CD4-positive, alpha-beta memory T cell (primary cell): Measurements from ENCODE around the gene PRKD1. TPM values are rescaled to one million over a fixed set of nuclear protein-coding genes. Genes with fewer than 3 reads are reported as not detected.

Experiments used
- CTCF ChIA-PET: fragments of 350-600 bp; sonication (Branson Sonifier 250); formaldehyde crosslinking; loops from one replicate; lab custom pipeline; 2021; ENCODE audit warnings: inconsistent platforms; ENCODE audit not compliant: partially characterized antibody; lab: Charles Lee
- POLR2A ChIA-PET: fragments of 350-600 bp; sonication (Branson Sonifier 250); formaldehyde crosslinking; loops from one replicate; lab custom pipeline; 2021; ENCODE audit not compliant: partially characterized antibody; lab: Charles Lee
- DNase-seq, 5 donors: peaks; one replicate each; pipeline versions ENCODE4 v3.0.0 to v3.0.0-alpha.2; 2020 to 2022; ENCODE audit warnings: mixed read lengths in 1 of 5
- H3K27ac ChIP-seq: one replicate; pipeline ENCODE4 v1.7.0; 2013; ENCODE audit warnings: low read depth, low read length
- H3K27me3 ChIP-seq: 2 replicates; pipeline ENCODE4 v1.7.0; 2013; ENCODE audit warnings: mild to moderate bottlenecking, low read length, moderate library complexity; ENCODE audit not compliant: insufficient read depth
- H3K36me3 ChIP-seq: 2 replicates; pipeline ENCODE4 v1.7.0; 2013; ENCODE audit warnings: mild to moderate bottlenecking, low read length, moderate library complexity; ENCODE audit not compliant: insufficient read depth
- H3K4me1 ChIP-seq: 2 replicates; pipeline ENCODE4 v1.7.0; 2013; ENCODE audit warnings: mild to moderate bottlenecking, low read length, moderate library complexity; ENCODE audit not compliant: insufficient read depth
- H3K4me3 ChIP-seq, 2 donors: one replicate each; pipeline ENCODE4 v1.7.0; 2013; ENCODE audit warnings: low read length in 2 of 2, mild to moderate bottlenecking in 1 of 2
- H3K9me3 ChIP-seq, 2 donors: one replicate each; pipeline ENCODE4 v1.7.0; 2013; ENCODE audit warnings: low read length in 2 of 2, control low read depth in 1 of 2; ENCODE audit not compliant: control insufficient read depth in 1 of 2
- H3K27ac Mint-ChIP-seq, 7 donors: one replicate each; pipeline ENCODE4 v1.8.0; 2020 to 2021; ENCODE audit warnings: mixed read lengths in 7 of 7, mild to moderate bottlenecking in 6 of 7, inconsistent platforms in 3 of 7, moderate library complexity in 3 of 7
- H3K27me3 Mint-ChIP-seq, 2 donors: one replicate each; pipeline ENCODE4 v1.8.0; 2020 to 2021; ENCODE audit warnings: mixed read lengths in 2 of 2
- H3K36me3 Mint-ChIP-seq, 2 donors: one replicate each; pipeline ENCODE4 v1.8.0; 2020 to 2021; ENCODE audit warnings: mixed read lengths in 2 of 2, inconsistent platforms in 1 of 2, mild to moderate bottlenecking in 1 of 2
- H3K4me1 Mint-ChIP-seq, 4 donors: one replicate each; pipeline ENCODE4 v1.8.0; 2020 to 2021; ENCODE audit warnings: mixed read lengths in 4 of 4, mild to moderate bottlenecking in 1 of 4
- H3K4me3 Mint-ChIP-seq, 8 donors: one replicate each; pipeline ENCODE4 v1.8.0; 2020 to 2021; ENCODE audit warnings: mixed read lengths in 8 of 8, mild to moderate bottlenecking in 7 of 8, moderate library complexity in 6 of 8, inconsistent platforms in 3 of 8
- H3K9me3 Mint-ChIP-seq, 8 donors: one replicate each; pipeline ENCODE4 v1.8.0; 2020 to 2021; ENCODE audit warnings: mixed read lengths in 8 of 8, mild to moderate bottlenecking in 5 of 8, inconsistent platforms in 3 of 8, moderate library complexity in 1 of 8
- intact Hi-C: fragments of 100-400 bp; cut with micrococcal nuclease; formaldehyde crosslinking; loops from one replicate; pipeline ENCODE4 v1.15.1; 2023
- polyA plus RNA-seq, 2 donors: library from polyadenylated mRNA; unstranded; fragments of 300-500 nt; fragmentation: Illumina TruSeq; gene quantifications; one replicate each; pipeline ENCODE4 v1.2.3, GENCODE V29; 2021
- total RNA-seq, 2 experiments: library from RNA; stranded (reverse); gene quantifications; one replicate each; pipeline ENCODE4 v1.2.3, GENCODE V29; 2021

The PRKD1 gene
- total and polyA plus RNA-seq, 4 experiments from 2014 or later, result not detected

GRCh38 chr14:29900609-29901350 is 26.9 kb downstream of the PRKD1 start:
- Mint-ChIP-seq H3K4me1 (no peaks in the 10 kb centered on the region), H3K36me3 (no peaks in the 10 kb centered on the region), H3K27me3 (no peaks in the 10 kb centered on the region), H3K9me3 (peaks cover 0 to 10% (median 1%) of the 10 kb centered on the region in 8 donors), H3K27ac (no peak overlapping the region), H3K4me3 (no peak overlapping the region)
- Histone ChIP-seq H3K4me3 (no peak overlapping the region), H3K27ac (no peak overlapping the region), H3K27me3 (no peaks in the 10 kb centered on the region), H3K36me3 (no peaks in the 10 kb centered on the region), H3K9me3 (no peaks in the 10 kb centered on the region), H3K4me1 (no peaks in the 10 kb centered on the region)
- DNase-seq, result no peak
- intact Hi-C loops, result no loop called here
- CTCF ChIA-PET, result no interaction called here
- POLR2A ChIA-PET, result no interaction called here

GRCh38 chr14:29898470-29898869 is 29.2 kb downstream of the PRKD1 start:
- Mint-ChIP-seq H3K27ac (no peak overlapping the region), H3K4me1 (no peaks in the 10 kb centered on the region), H3K9me3 (peaks cover 0 to 10% (median 1%) of the 10 kb centered on the region in 8 donors), H3K27me3 (no peaks in the 10 kb centered on the region), H3K4me3 (no peak overlapping the region), H3K36me3 (no peaks in the 10 kb centered on the region)
- POLR2A ChIA-PET, result no interaction called here
- CTCF ChIA-PET, result no interaction called here
- H3K4me3 ChIP-seq, result no peak overlapping the region
- H3K36me3 ChIP-seq, result no peaks in the 10 kb centered on the region
- H3K27me3 ChIP-seq, result no peaks in the 10 kb centered on the region
- intact Hi-C loops, result no loop called here
- H3K9me3 ChIP-seq, result no peaks in the 10 kb centered on the region
- no peak for DNase-seq
- H3K27ac ChIP-seq, result no peak overlapping the region
- H3K4me1 ChIP-seq, result no peaks in the 10 kb centered on the region

GRCh38 chr14:29897181-29897580 is 30.5 kb downstream of the PRKD1 start:
- ChIA-PET POLR2A (no interaction called here), CTCF (no interaction called here)
- Histone ChIP-seq H3K36me3 (no peaks in the 10 kb centered on the region), H3K4me3 (no peak overlapping the region), H3K4me1 (no peaks in the 10 kb centered on the region), H3K27me3 (no peaks in the 10 kb centered on the region), H3K9me3 (no peaks in the 10 kb centered on the region), H3K27ac (no peak overlapping the region)
- no peaks in the 10 kb centered on the region for H3K27me3 Mint-ChIP-seq
- H3K36me3 Mint-ChIP-seq, result no peaks in the 10 kb centered on the region
- H3K4me3 Mint-ChIP-seq, result no peak overlapping the region
- intact Hi-C loops, result no loop called here
- H3K4me1 Mint-ChIP-seq, result no peaks in the 10 kb centered on the region
- DNase-seq, result no peak
- H3K9me3 Mint-ChIP-seq, result peaks cover 0 to 10% (median 1%) of the 10 kb centered on the region in 8 donors
- no peak overlapping the region for H3K27ac Mint-ChIP-seq

GRCh38 chr14:29896354-29896821 is 31.3 kb downstream of the PRKD1 start:
- no peak overlapping the region for H3K27ac ChIP-seq
- no peaks in the 10 kb centered on the region for H3K4me1 Mint-ChIP-seq
- no peak for DNase-seq
- no peaks in the 10 kb centered on the region for H3K27me3 Mint-ChIP-seq
- no peaks in the 10 kb centered on the region for H3K9me3 ChIP-seq
- intact Hi-C loops, result no loop called here
- H3K36me3 Mint-ChIP-seq, result no peaks in the 10 kb centered on the region
- H3K27ac Mint-ChIP-seq, result no peak overlapping the region
- ChIA-PET CTCF (no interaction called here), POLR2A (no interaction called here)
- no peak overlapping the region for H3K4me3 Mint-ChIP-seq
- no peaks in the 10 kb centered on the region for H3K27me3 ChIP-seq
- H3K4me1 ChIP-seq, result no peaks in the 10 kb centered on the region
- no peaks in the 10 kb centered on the region for H3K36me3 ChIP-seq
- H3K9me3 Mint-ChIP-seq, result peaks cover 0 to 10% (median 1%) of the 10 kb centered on the region in 8 donors
- no peak overlapping the region for H3K4me3 ChIP-seq

GRCh38 chr14:29895591-29896083 is 32.0 kb downstream of the PRKD1 start:
- CTCF ChIA-PET, result no interaction called here
- Mint-ChIP-seq H3K4me3 (no peak overlapping the region), H3K9me3 (peaks cover 0 to 7% (median 1%) of the 10 kb centered on the region in 8 donors), H3K36me3 (no peaks in the 10 kb centered on the region), H3K27me3 (no peaks in the 10 kb centered on the region), H3K4me1 (no peaks in the 10 kb centered on the region), H3K27ac (no peak overlapping the region)
- Histone ChIP-seq H3K4me1 (no peaks in the 10 kb centered on the region), H3K4me3 (no peak overlapping the region), H3K27ac (no peak overlapping the region), H3K27me3 (no peaks in the 10 kb centered on the region), H3K9me3 (no peaks in the 10 kb centered on the region), H3K36me3 (no peaks in the 10 kb centered on the region)
- intact Hi-C loops, result no loop called here
- DNase-seq, result no peak
- POLR2A ChIA-PET, result no interaction called here

GRCh38 chr14:29893989-29894388 is 33.7 kb downstream of the PRKD1 start:
- peaks cover 0 to 4% (median 0%) of the 10 kb centered on the region in 8 donors for H3K9me3 Mint-ChIP-seq
- CTCF ChIA-PET, result no interaction called here
- H3K36me3 Mint-ChIP-seq, result no peaks in the 10 kb centered on the region
- Histone ChIP-seq H3K36me3 (no peaks in the 10 kb centered on the region), H3K9me3 (no peaks in the 10 kb centered on the region), H3K4me1 (no peaks in the 10 kb centered on the region), H3K4me3 (no peak overlapping the region), H3K27ac (no peak overlapping the region), H3K27me3 (no peaks in the 10 kb centered on the region)
- H3K4me1 Mint-ChIP-seq, result no peaks in the 10 kb centered on the region
- intact Hi-C loops, result no loop called here
- POLR2A ChIA-PET, result no interaction called here
- H3K27ac Mint-ChIP-seq, result no peak overlapping the region
- no peak overlapping the region for H3K4me3 Mint-ChIP-seq
- H3K27me3 Mint-ChIP-seq, result no peaks in the 10 kb centered on the region
- DNase-seq, result no peak

- Mint-ChIP-seq H3K4me3 (no peak overlapping the region), H3K27ac (no peak overlapping the region), H3K4me1 (no peaks in the 10 kb centered on the region), H3K27me3 (no peaks in the 10 kb centered on the region), H3K9me3 (peaks cover 0 to 4% (median 0%) of the 10 kb centered on the region in 8 donors), H3K36me3 (no peaks in the 10 kb centered on the region)
- Histone ChIP-seq H3K9me3 (no peaks in the 10 kb centered on the region), H3K27me3 (no peaks in the 10 kb centered on the region), H3K4me3 (no peak overlapping the region), H3K27ac (no peak overlapping the region), H3K36me3 (no peaks in the 10 kb centered on the region), H3K4me1 (no peaks in the 10 kb centered on the region)
- intact Hi-C loops, result no loop called here
- ChIA-PET CTCF (no interaction called here), POLR2A (no interaction called here)
- no peak for DNase-seq
These were observed 35.3 kb downstream of the PRKD1 start for GRCh38 chr14:29892327-29892726.
